ENCODE results near the gene PMPCA. TPM values are rescaled to one million over a fixed set of nuclear protein-coding genes. Genes with fewer than 3 reads are reported as not detected.

Gene PMPCA
- total and polyA plus RNA-seq, 12 donors = 59.3 to 85.2 (median 75.4) TPM

DNA sequence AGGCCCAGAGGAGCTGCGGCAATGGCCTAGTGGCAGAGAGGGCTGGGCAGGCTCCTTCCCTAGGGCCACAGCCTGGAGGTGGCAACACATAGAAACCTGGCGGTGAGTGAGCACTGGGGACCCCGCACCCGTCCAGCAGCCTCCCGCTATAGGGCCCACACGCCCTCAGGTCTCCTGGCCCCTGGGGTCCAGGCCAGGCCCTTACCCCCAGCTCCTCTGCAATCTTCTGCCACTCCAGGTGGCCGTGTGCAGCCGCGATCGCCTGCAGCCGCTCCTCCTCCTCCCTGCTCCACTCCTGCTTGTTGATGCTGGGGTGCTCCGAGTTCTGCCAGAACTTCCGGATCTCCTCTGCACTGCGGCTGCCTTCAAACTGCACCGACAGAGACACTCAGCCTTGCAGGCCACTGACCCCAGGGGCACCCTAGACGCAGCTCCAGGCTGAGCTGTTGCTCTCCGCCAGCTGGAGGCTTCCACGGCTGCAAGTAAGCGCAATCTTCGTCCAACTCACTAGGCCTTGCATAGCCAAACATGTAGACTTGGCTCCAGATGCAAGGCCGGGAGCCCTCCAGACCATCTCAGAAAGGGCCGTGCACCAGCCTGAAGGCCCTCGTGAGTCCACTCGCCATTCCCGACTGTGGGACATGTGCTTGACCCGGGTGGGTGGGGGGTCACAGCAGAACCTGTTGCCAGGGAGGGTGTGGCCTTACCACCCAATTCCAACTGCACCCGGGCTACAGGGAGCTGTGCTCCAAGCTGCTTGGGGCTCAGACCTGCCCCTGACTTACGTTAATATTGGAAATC, 18.5 kb upstream of the PMPCA start:
- Histone ChIP-seq H3K9me3 (no peaks in the 10 kb centered on the region), H3K4me1 (no peaks in the 10 kb centered on the region), H3K36me3 (peaks cover 6 to 100% (median 74%) of the 10 kb centered on the region in 9 donors), H3K27me3 (no peaks in the 10 kb centered on the region), H3K27ac (no peak overlapping the region), H3K4me3 (no peak overlapping the region)
- DNase-seq (no peak), ATAC-seq (no peak)
- 89 to 92% methylated on average over 28 of the region's 28 CpGs for WGBS, 2 donors
- TF ChIP-seq CTCF (IDR thresholded peaks at IDR 0.05) = no peak
- intact Hi-C loops (cut with DNase I) = no loop called here

- ATAC-seq = no peak
- no peaks in the 10 kb centered on the region for H3K27me3 ChIP-seq
- WGBS, 2 donors = 79 to 80% methylated on average over 21 of the region's 21 CpGs
- H3K9me3 ChIP-seq = no peaks in the 10 kb centered on the region
- DNase-seq = no peak
- intact Hi-C loops (cut with DNase I) = no loop called here
- TF ChIP-seq CTCF (IDR thresholded peaks at IDR 0.05) = no peak
- peaks cover 3 to 98% (median 68%) of the 10 kb centered on the region in 9 donors for H3K36me3 ChIP-seq
- no peaks in the 10 kb centered on the region for H3K4me1 ChIP-seq
- H3K27ac ChIP-seq = no peak overlapping the region
- no peak overlapping the region for H3K4me3 ChIP-seq
Observed at GRCh38 chr9:136392538-136393449, 17.7 kb upstream of the PMPCA start.

DNA sequence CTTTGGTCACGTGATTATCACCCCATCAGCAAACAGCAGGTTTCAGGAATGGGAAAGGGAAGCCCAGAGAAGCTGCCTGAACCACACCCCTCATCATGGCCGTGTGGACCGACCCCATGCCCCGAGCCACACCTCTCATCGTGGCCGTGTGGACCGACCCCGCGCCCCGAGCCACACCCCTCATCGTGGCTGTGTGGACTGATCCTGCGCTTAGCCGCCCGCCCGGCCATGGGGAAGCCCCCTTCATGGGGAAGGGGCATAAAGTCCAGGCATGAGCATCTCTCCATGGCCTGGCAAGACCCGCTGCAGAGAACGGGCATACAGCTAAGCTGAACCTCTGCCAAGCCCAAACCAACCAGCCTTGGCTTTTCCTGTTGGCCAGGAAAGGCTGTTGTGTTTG, 16.9 kb upstream of the PMPCA start:
- H3K27me3 ChIP-seq = no peaks in the 10 kb centered on the region
- WGBS, 2 donors = 88 to 91% methylated on average over 17 of the region's 17 CpGs
- no peaks in the 10 kb centered on the region for H3K9me3 ChIP-seq
- no peak overlapping the region for H3K4me3 ChIP-seq
- ATAC-seq (no peak), DNase-seq (no peak)
- TF ChIP-seq CTCF (IDR thresholded peaks at IDR 0.05) = no peak
- H3K36me3 ChIP-seq = peaks cover 0 to 96% (median 60%) of the 10 kb centered on the region in 9 donors
- no peak overlapping the region for H3K27ac ChIP-seq
- H3K4me1 ChIP-seq = peaks cover 0 to 6% (median under 1%) of the 10 kb centered on the region in 9 donors
- intact Hi-C loops (cut with DNase I) = no loop called here

- Histone ChIP-seq H3K4me1 (peaks cover 7 to 15% (median 10%) of the 10 kb centered on the region in 9 donors), H3K27ac (no peak overlapping the region), H3K4me3 (no peak overlapping the region), H3K27me3 (no peaks in the 10 kb centered on the region), H3K9me3 (no peaks in the 10 kb centered on the region), H3K36me3 (peaks cover 0 to 87% (median 59%) of the 10 kb centered on the region in 9 donors)
- no peak for TF ChIP-seq CTCF (IDR thresholded peaks at IDR 0.05)
- 91 to 96% methylated on average over 21 of the region's 21 CpGs for WGBS, 2 donors
- ATAC-seq (peak in 1 of 8 donors; percentile 10), DNase-seq (no peak)
- intact Hi-C loops (cut with DNase I) = loop anchor here in 1 of 10 donors (5.0 kb wide), 1 partner anchor 62 kb away; no protein-coding TSS in a partner anchor
Observed at GRCh38 chr9:136394312-136395019, 16.0 kb upstream of the PMPCA start.

Measured in heart right ventricle (tissue), 16 donors.